DOHH2 (cell line): Measurements from ENCODE around the gene ITIH5.
"Not testable (repeated sequence)": the region's sequence is repeated elsewhere in the genome, so short reads cannot be mapped to it uniquely, and the experiment has no call there.

Experiments
- EZH2phosphoT487 ChIP-seq: fragments of 200-600 bp; sonication (generic); IDR thresholded peaks from 2 replicates; pipeline ENCODE4 v1.6.1; 2017; ENCODE audit warnings: borderline replicate concordance, mild to moderate bottlenecking, antibody characterized with exemption, low read length, moderate library complexity, mixed read lengths
- TF ChIP-seq, protein P1 (sequence below): fragments of 200-600 bp; sonication (generic); IDR thresholded peaks from one replicate; pipeline ENCODE4 v1.5.1; 2014; ENCODE audit warnings: antibody characterized with exemption, mild to moderate bottlenecking, low read depth, low read length; ENCODE audit not compliant: poor library complexity, severe bottlenecking

DNA sequence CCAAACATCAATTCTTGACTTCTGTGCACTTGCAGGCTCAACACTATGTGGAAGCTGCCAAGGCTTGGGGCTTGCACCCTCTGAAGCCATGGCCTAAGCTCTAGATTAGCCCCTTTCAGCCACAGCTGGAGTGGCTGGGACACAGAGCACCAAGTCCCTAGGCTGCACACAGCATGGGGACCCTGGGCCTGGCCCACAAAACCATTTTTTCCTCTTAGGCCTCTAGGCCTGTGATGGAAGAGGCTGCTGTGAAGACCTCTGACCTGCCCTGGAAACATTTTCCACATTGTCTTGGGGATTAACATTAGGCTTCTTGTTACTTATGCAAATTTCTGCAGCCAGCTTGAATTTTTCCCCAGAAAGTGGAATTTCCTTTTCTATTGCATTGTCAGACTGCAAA, 25.6 kb upstream of the ITIH5 start:
- TF ChIP-seq, protein P1, sequence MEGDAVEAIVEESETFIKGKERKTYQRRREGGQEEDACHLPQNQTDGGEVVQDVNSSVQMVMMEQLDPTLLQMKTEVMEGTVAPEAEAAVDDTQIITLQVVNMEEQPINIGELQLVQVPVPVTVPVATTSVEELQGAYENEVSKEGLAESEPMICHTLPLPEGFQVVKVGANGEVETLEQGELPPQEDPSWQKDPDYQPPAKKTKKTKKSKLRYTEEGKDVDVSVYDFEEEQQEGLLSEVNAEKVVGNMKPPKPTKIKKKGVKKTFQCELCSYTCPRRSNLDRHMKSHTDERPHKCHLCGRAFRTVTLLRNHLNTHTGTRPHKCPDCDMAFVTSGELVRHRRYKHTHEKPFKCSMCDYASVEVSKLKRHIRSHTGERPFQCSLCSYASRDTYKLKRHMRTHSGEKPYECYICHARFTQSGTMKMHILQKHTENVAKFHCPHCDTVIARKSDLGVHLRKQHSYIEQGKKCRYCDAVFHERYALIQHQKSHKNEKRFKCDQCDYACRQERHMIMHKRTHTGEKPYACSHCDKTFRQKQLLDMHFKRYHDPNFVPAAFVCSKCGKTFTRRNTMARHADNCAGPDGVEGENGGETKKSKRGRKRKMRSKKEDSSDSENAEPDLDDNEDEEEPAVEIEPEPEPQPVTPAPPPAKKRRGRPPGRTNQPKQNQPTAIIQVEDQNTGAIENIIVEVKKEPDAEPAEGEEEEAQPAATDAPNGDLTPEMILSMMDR: not testable (repeated sequence)
- TF ChIP-seq EZH2phosphoT487: not testable (repeated sequence)
